C4-2B (cell line): ENCODE measurements around the gene OXNAD1.

ENCODE experiments used
- H3K27ac ChIP-seq: fragments of 450-650 bp; 2 replicates; pipeline ENCODE4 v1.5.1; 2017
- CTCF ChIP-seq: fragments of 450-650 bp; conservative IDR thresholded peaks from 2 replicates; pipeline ENCODE4 v1.5.1; 2017; ENCODE audit warnings: mild to moderate bottlenecking
- ZFX ChIP-seq: fragments of 450-650 bp; IDR thresholded peaks from 2 replicates; pipeline ENCODE4 v1.6.1; 2017

OXNAD1 gene

DNA sequence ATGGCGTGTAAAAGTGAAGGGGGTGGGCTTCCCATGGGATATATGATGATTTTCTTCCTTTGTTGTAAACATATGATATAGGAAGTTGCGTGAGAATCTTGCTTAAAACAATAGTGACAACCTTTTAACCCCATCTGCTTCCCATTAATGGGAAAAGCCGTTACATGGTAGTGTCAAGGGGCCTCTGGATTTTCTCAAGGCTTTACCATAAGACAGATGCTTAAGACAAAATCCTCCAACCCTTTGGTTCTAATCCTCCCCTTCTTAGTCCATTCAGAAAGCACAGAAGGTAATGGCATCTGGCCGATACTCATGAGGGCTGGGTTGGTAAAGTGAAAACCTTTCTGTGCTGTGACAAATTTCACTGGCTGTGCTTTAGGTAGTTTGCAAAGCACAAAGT is 25.2 kb upstream of the OXNAD1 start:
- no peak for TF ChIP-seq CTCF
- no peak for TF ChIP-seq ZFX
- H3K27ac ChIP-seq = no peak overlapping the region; the same call in 1 of the 2 replicates

- no peak for TF ChIP-seq ZFX
- TF ChIP-seq CTCF = no peak
- H3K27ac ChIP-seq = no peak overlapping the region
Measured at GRCh38 chr3:16240229-16241023, 24.6 kb upstream of the OXNAD1 start.

DNA sequence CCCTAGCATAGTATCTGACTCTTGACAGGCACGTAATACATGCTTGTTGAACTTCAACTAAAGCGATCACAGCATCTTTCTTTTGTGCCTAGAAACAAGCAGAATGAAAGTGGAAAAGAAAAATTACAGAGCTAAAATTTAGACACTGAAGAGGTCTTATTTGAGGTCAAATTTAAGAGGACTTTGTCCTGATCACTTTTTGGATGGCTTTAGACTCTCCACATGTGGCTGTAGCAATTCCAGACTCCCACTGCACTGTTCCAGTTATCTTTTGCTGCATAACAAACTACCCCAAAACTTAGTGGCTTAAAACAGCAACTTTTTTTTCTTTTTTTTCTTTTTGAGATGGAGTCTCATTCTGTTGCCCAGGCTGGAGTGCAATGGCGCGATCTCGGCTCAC is 23.8 kb upstream of the OXNAD1 start:
- TF ChIP-seq CTCF (no peak), ZFX (no peak)
- H3K27ac ChIP-seq = no peak overlapping the region

GRCh38 chr3:16242177-16242576 is 22.8 kb upstream of the OXNAD1 start:
- H3K27ac ChIP-seq = no peak overlapping the region
- no peak for TF ChIP-seq CTCF
- no peak for TF ChIP-seq ZFX

- TF ChIP-seq ZFX = no peak
- TF ChIP-seq CTCF = no peak
- no peak overlapping the region for H3K27ac ChIP-seq
Measured at GRCh38 chr3:16243706-16244490, 21.1 kb upstream of the OXNAD1 start.

- H3K27ac ChIP-seq = no peak overlapping the region
- no peak for TF ChIP-seq CTCF
- TF ChIP-seq ZFX = no peak
Measured at GRCh38 chr3:16245609-16246008, 19.4 kb upstream of the OXNAD1 start.
